NCI-H1694 (cell line): ENCODE results near the gene OLFM3.

Experiments used
- DNase-seq: peaks from one replicate; lab custom pipeline; 2025; lab: John Stamatoyannopoulos, UW

The OLFM3 gene

DNA sequence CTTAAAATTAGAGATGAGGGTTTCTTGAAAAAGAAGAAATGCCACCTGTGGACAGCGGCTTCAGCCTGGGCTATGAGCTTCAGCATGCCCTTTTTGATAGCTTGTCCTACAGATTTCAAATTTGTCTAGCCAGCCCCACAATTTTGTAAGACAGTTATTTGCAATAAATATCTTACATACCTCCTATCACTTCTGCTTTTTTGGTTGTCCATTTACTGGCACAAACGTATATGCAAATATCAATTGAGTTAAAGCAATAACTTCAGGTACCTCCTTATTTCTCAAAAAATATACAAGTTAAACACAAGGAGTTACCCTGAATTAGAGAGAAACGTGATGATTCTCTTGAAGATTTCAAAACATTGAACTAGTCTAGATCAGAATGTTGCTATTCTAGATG is 53.5 kb downstream of the OLFM3 start:
- DNase-seq: no peak

DNA sequence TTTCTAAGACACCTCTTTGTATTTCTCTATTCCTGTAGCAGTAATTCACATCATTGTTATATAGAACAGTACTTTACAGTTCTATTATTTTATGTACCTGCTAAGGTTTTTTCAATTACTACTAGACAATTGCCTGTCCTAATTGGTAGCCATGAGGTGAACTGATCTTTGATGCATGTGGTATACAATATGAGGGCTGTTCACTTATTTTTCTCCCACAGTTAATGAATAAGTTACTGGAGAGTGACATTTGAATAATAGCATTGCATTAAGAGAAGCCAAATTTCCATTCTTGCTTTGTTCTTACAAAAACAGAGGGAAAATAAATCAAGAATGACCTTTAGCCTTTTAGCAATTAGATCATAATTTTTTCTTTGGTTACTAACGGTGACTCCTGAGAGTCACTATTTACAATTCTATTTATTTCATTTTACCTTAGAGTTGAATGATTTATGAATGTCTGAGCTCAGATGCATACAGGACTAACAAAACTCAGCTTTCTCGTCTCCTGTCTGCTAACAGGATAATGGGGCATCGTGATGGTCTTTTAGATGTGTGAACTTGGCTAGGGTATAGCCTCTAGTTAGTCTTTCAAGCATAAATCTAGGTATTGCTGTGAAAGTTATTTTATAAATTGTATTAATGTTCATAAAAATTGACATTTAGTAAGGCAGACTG is 54.1 kb downstream of the OLFM3 start:
- no peak for DNase-seq

DNA sequence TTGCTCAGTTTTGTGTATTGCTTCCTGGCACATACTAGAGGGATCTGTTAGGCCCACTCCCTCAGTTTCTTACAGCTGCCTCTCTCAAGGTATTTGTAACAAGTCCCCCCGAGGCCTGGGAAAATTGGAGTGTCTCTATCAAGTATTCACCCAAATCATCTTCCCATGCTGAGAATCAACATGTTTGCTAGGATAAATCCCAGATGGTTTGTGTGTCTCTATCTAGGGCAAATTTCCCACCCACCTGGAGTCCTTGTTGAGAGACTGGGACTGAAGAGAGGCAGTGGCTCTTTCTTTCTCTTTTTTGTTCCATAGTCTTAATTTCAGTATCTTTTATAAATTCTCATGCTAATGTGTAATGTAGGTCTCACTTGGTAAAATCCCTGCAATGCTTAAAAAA is 58.0 kb downstream of the OLFM3 start:
- no peak for DNase-seq

DNA sequence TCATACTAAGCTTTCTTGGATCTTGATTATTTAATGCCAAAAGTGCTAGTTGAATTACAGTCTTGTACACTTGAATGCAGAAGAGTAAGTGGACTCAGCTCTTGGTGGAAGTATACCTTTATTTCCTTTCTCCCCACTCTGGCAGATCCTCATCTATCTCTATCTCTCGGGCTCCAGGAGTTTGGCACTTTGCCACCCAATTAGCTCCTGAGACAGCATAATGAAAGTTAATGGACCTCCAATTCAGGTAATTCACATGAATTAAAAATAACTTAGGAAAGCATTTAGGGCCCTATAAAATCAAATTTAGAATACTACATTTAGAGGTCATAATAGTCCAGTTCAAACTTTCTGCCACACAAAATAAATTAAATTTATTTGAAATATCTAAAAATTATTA is 67.4 kb downstream of the OLFM3 start:
- DNase-seq: no peak

DNA sequence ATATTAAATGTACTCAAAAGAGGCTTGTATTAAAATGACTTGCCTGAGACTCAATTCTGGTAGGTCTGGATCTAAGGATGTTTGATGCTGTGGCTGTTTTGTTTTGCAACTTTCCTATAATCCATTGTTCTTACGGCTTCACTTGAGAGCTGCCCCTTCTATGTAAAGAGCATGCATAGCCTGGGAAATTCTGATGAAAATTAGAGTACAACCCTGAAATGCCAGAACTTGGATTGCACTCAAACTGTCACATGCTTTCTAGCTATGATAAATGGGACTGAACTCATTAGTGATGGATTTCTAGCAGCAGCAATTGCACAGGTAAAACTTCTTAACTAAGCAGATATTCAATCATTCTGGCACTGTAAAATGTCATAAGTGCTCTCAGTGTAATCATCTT is 67.9 kb downstream of the OLFM3 start:
- no peak for DNase-seq

DNA sequence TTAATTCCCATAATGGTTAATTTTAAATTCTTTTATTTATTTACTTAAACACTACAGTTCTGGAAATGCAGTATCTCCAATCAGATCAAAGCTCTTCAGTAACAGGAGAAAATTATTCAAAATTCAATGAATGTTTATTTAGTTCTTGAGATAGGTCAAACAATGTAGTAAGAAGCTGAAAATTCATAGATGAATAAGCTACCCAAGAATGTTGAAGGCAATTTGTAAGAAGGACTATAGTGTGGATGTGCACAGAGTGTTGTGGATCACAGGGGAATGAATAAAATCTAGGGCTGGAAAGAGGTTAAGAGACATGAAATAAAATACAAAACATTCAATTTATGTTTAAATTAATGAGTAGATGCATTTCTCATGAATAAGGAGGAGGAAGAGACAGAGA is 72.0 kb downstream of the OLFM3 start:
- DNase-seq: no peak

DNA sequence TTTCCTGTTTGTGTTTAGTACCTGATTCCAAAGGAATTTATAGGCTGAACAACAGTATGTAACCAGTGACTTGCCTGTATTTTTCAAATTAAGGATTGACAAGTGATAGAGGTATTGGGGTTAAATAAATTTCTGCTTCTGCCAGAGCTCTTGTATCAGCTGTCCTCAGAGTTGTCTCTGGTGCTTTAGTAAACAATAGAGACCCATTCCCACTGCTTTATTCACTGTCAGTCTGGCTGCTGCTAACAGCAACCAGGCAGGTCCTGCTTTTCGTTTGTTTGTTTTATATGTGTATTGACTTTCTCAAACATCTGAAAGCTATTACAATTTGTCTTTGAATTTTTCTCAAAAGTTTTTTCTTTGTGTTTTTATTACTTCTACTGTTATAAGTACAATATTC is 76.1 kb downstream of the OLFM3 start:
- no peak for DNase-seq

DNA sequence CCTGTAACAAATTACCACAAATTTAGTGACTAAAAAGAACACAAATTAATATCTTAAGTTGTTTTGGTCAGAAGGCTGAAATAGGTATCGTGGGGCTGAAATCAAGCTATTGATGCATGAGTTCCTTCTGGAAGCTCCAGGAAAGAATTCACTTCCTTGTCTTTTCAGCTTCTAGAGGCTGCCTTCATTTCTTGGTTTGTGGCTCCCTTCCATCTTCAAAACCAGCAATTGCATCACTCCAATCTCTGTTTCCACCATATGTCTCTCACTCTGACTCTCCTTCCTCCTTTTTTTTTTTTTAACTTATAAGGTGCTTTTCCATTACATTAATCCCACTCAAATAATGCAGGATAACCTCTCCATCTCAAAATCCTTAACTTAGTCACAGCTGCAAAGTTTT is 78.4 kb downstream of the OLFM3 start:
- DNase-seq: no peak

DNA sequence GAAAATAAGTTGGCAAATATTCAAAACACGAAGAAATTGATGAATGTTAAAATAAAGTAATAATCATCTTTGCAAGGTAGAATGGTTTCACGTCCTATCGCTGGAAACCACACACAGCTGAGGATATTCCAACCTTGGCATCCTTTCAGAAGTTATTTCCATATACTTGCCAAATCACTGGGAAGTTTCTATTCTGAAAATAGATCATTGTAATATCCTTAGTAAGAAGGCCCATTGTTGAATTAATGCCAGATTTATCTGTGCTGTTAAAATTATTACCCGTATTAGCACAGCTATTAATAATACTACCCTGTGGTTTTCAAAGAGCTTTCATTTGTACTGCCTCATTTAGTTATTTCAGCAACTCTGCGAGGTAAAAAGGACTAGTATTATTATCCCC is 81.1 kb downstream of the OLFM3 start:
- no peak for DNase-seq

DNA sequence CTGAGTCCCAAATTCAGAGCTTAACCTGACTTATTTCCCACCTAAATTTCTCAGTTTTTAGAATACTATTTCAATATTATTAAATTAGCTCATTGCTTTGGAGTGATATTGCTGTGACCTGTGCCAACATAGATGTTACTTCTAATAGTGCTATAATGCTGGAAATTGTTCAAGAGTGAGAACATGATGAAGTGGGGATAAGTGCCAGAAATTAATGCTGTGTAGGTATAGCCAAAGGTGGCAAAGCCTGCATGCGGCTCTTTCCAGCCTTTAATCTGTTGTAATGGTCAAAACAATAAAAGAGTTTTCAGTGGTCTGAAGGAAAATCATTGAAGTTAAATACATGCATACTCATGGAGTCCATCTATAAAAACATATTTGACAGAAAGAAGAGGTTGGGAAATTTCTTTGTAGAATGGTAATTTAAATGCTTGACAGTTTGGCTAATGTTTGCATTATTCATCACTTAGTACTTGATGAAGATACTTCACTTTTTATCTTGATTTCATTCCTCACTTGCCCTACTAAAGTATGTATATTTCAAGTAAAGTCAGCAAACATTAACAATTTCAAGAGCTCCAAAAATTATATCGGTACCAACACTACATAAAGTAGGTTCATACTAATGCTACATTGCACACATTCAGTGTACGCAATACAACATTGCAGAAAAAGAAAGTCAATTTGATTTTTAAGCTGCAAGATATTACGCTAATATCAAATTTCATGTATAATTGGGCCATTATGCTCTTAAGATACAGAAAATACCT is 82.1 kb downstream of the OLFM3 start:
- DNase-seq: no peak

DNA sequence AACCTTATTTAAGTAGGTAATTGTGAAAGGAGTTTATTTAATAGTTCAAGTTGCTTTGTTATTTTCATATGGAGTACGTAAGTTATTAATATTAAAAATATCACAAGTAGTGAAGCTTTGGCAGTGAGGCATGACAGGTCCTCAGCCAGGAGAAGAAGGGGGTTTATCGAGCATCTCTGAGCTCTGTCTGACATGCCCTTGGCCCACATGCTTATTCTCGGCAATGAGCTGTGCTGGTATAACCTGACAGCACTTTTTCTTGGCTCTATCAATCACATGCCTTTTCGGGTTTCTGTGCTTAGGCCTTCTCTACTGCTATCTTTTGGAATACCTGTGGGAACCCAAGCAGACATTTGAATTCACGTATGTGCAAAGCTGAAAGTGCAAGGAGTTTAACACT is 84.8 kb downstream of the OLFM3 start:
- no peak for DNase-seq

DNA sequence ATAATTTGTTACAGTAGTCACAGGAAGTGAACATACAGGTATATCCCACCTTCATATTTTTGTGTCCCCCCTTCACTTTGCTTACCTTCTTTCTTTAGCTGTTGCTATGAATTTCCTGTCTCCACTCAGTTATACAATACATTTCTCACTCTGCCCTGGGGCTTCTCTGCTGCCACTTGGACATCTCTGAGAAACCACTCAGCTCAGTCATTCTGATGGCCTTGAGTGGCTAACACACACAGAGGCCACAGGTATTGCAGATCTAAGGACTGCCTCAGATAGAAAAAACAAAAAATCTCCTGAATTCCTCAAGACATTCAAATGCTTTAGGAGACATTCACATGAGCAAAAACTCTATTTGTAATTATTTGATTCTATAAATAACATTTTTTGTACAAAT is 87.7 kb downstream of the OLFM3 start:
- DNase-seq: no peak

DNA sequence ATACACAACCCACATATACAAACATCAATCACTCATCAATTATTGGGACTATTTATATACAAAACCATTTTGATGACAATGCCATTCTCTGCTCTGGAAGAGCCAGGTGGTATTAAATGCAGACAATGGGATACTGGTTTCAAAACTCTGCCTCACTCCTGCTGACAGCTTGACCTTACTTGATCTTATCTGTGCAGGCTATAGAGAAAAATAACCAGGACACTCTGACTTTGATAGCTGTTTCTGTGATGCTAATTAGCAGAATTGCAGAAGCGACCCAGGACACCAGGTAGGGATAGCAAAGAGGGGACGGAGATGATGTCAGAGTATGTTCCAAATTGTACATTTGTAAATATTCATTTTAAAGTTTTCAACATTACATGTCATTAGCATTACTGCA is 89.5 kb downstream of the OLFM3 start:
- no peak for DNase-seq

DNA sequence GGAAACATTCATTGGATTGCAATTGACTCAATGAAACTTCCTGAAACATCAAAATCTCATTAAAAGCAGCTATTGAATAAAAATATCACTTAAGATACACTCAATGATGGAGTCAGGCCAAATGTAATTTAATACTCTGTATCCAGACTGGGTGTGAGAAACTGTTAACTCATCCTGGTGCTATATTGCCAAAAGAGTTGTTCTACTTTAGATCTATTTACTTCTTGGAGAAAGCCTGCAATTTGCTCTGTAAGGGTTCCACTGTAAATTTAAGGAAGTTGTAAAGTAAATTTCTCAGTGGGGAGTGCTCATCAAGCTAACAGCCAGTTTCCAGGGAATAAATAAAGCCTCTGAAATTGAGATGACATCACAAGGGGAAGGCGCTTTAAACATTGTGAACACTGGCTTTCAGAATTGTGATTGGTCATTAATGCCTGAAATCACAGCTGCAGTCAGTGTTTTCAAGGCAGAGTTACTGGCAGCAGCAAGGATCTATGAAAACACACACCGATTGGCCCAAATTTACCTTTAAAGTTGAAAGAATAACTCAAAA is 91.4 kb downstream of the OLFM3 start:
- DNase-seq: no peak

DNA sequence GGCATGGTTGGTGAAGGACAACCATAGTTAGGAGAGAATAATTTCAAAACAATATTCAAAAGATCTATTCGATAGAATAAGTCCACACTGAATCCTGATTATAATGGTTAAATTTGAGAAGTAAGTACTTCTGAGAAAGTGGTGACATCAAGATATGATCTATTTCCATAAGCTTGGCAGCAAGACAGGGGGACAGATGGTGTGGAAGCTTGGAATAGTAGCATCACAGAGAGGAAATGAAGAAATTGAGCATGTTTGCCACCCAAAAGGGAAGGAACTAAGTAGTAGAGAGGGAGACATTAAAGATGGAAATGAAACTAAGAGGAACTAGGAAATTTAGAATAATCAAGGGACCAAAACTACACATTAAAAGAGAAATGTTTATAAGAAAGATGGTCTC is 94.5 kb downstream of the OLFM3 start:
- DNase-seq: no peak

DNA sequence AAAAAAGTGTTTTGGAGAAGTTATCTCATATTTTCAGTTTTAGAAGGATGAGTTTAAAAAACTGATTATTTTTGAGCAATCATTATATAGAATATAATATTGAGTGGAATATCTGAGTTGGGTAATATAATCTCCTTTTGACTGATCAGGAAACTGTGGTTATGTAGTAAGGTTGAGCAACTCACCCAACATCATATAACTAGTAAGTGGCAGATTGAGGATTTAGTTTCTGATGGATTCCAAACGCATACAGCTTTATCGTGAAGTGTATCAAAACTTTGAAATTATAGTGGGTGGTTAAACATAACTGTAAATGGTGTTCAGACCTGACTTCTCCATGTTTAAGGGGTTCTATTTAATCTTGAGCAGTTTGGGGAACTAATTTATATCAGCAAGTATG is 98.6 kb downstream of the OLFM3 start:
- no peak for DNase-seq

DNA sequence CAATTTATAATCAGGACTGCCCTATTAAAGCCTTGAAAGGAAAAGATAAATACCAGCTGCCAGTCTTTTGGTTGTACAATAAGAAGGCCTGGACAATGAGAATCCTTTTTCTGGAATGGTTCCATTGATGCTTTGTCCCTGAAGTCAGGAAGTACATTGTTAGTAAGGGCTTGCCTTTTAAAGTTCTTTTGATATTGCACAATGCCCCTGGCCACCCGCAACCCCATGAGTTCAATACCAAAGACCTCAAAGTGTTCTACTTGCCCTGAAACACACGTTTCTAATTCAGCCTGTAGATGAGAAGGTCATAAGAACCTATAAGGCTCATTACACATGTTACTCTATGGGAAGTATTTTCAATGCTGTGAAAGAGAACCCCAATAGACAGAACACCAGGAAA is 112.1 kb downstream of the OLFM3 start:
- DNase-seq: no peak

DNA sequence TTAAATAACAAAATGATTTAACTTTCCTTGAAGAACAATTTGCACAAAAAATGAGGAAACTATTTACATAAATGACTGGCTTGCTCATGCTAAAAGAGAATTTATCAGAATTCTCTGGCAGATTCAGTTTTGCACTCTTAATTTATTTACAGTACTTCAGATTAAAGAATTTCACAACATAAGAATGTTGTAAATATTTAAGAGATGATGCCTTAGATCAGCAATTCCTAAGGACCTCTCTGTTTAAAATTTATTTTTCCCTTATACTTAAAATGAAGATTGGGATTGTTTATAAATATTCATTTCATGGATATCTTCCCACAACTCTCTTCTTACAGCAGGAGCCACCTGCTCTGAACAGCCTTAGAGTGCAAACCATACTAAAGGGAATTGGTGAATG is 120.8 kb downstream of the OLFM3 start:
- no peak for DNase-seq

DNA sequence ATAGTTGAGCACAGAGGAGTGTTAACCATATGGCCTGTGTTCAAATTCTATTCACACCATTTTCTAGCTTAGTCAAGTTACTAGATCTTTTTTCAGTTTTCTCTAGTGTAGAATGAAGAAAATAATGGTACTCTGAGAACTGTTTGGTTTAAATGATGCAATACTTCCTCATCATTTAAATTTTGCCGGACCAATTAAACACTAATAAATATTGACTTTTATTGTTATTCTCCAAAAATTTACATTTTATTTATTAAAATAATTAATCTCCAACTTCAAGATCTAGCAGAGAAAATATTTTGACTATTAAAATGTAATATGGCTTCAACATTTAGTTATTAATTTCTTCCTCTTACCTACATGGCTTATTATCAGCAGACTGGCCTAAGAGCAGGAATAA is 123.1 kb downstream of the OLFM3 start:
- no peak for DNase-seq

DNA sequence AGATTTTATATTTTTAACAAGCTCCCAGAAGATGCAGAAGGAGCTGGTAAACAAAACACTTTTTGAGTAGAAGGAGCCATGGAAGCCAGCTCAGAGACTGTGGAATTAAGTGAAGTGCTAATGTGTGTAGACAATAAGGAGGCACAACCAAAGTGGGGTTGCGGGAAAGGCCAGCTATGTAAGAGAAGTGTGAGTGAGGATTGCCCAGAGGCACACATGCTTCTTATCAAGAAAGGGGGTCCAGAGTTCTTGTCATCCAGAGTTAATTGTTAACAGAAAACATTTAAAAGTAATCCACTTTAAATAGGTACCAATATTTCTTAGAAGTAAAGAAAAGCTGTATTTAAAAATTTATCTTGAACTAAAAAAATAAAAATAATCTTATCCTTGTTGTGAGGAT is 136.8 kb downstream of the OLFM3 start:
- DNase-seq: no peak

DNA sequence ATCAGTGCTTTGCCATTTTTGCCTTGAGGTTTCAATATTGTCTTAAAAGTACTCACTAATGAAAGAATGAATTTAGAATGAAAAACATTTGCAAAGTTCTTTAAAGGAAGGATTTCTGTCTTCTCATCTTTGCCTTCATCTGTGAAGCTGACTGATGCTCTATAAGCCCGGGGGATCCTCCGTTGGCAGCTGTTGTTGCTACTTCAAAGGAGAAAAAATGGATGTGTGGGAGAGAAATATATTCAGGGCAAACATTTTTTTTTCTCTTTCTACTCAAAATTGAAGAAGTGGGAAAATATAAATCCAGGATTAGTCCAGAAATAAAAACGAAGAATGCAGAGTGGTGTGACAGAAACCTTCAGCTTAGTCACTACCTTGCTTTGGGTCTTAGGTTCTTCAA is 142.5 kb downstream of the OLFM3 start:
- no peak for DNase-seq

DNA sequence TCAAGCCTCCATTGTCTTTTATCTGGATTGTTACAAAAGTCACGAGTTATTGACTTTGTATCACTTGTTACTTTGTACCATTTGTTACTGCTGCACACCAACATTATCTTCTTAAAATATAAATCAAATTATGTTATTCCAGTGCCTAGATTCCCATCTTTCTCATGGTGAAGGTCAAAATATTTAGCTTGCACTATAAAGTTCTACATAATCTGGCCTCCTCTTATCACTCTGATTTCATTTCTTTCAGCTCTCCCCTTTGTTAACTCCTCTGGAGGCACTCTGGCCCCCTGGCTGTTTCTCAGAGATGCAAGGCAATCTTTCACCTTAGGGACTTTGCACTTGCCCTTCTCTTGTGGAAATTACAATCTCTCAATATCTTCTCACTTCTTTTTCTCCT is 143.8 kb downstream of the OLFM3 start:
- no peak for DNase-seq

DNA sequence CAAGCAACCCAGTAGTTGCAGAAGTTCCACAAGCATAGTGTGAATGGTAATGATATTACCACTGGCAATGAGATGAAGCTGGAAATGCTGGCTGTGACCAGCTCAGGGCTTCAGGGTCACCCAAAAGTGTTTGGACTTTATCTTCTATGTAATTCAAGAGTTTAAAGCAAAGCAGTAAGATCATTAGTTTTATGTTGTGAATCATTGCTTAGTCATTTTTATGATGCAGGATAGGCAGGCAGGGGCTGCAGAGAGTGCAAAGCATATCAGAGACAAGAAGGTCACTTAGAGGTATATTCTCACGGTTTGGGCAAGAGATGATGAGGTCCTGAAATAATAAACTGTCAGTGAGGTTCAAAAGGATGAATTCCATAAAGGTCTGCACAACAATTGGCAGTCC is 147.4 kb downstream of the OLFM3 start:
- DNase-seq: no peak

DNA sequence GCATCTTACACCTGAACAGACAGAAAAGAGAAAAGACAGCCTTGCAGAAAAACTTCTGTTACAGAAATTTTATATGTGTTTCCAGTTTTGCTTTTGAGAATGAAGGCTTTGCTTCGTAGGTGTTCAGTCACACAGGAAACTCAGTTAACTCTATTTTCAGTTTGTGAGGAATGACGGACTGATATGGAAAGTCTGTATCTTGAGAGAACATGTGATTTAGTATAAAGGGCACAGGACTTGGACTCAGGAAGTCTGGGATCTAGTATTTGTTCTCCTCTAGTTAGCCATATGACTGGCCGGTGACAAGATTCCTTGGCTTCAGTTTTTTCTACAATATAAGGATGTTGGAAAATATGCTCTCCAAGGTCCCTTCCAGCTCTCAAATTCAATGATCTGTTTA is 149.1 kb downstream of the OLFM3 start:
- no peak for DNase-seq
